Mesendoderm (in vitro differentiated cells): ENCODE data around the gene NLRP7. TPM values are rescaled to one million over a fixed set of nuclear protein-coding genes. Genes with fewer than 3 reads are reported as not detected.
"Not testable (repeated sequence)": the region's sequence is repeated elsewhere in the genome, so short reads cannot be mapped to it uniquely, and the experiment has no call there.

Experiments used
- DNase-seq: peaks from one replicate; pipeline ENCODE4 v3.0.0; 2013
- H2AK5ac ChIP-seq: 2 replicates; pipeline ENCODE4 v1.6.1; 2013; ENCODE audit warnings: low read length, inconsistent platforms
- H2BK120ac ChIP-seq: 2 replicates; pipeline ENCODE4 v1.6.1; 2013; ENCODE audit warnings: low read depth, mild to moderate bottlenecking, low read length, moderate library complexity, mixed read lengths
- H2BK15ac ChIP-seq: replicated peaks from 2 replicates; pipeline ENCODE4 v1.6.1; 2013; ENCODE audit warnings: low read depth, mild to moderate bottlenecking, moderate library complexity
- H2BK5ac ChIP-seq: 2 replicates; pipeline ENCODE4 v1.6.1; 2013; ENCODE audit warnings: low read length, inconsistent platforms
- H3K18ac ChIP-seq: 2 replicates; pipeline ENCODE4 v1.6.1; 2013; ENCODE audit warnings: mild to moderate bottlenecking, low read length, mixed read lengths
- H3K23ac ChIP-seq: one replicate; pipeline ENCODE4 v1.6.1; 2013; ENCODE audit warnings: low read length
- H3K27ac ChIP-seq: 2 replicates; pipeline ENCODE4 v1.5.1; 2013; ENCODE audit warnings: low read depth, mild to moderate bottlenecking, inconsistent platforms, low read length, moderate library complexity
- H3K27me3 ChIP-seq: 2 replicates; pipeline ENCODE4 v1.6.1; 2013; ENCODE audit warnings: low read length, control low read depth, mild to moderate bottlenecking, inconsistent platforms; ENCODE audit not compliant: insufficient read depth, poor library complexity
- H3K36me3 ChIP-seq: 2 replicates; pipeline ENCODE4 v1.6.1; 2013; ENCODE audit warnings: low read length, inconsistent platforms; ENCODE audit not compliant: control insufficient read depth, insufficient read depth
- H3K4ac ChIP-seq: one replicate; pipeline ENCODE4 v1.6.1; 2013; ENCODE audit warnings: low read depth, mild to moderate bottlenecking, low read length, moderate library complexity
- H3K4me1 ChIP-seq: 2 replicates; pipeline ENCODE4 v1.6.1; 2013; ENCODE audit warnings: low read depth, low read length, inconsistent platforms; ENCODE audit not compliant: control insufficient read depth
- H3K4me2 ChIP-seq: 2 replicates; pipeline ENCODE4 v1.6.1; 2013; ENCODE audit warnings: low read length
- H3K4me3 ChIP-seq: 2 replicates; pipeline ENCODE4 v1.5.1; 2013; ENCODE audit warnings: mild to moderate bottlenecking, low read length
- H3K56ac ChIP-seq: one replicate; pipeline ENCODE4 v1.6.1; 2013; ENCODE audit warnings: low read length
- H3K79me1 ChIP-seq: 2 replicates; pipeline ENCODE4 v1.6.1; 2013; ENCODE audit warnings: low read length, inconsistent platforms
- H3K79me2 ChIP-seq: 2 replicates; pipeline ENCODE4 v1.6.1; 2013; ENCODE audit warnings: mild to moderate bottlenecking, low read length; ENCODE audit not compliant: control insufficient read depth, insufficient read depth
- H3K9ac ChIP-seq: 2 replicates; pipeline ENCODE4 v1.6.1; 2013; ENCODE audit warnings: low read length, inconsistent platforms
- H4K5ac ChIP-seq: one replicate; pipeline ENCODE4 v1.6.1; 2013; ENCODE audit warnings: low read length
- H4K8ac ChIP-seq: one replicate; pipeline ENCODE4 v1.6.1; 2013; ENCODE audit warnings: low read depth, mild to moderate bottlenecking, control low read depth, low read length, moderate library complexity
- WGBS: extraction: QIAGEN DNeasy Blood & Tissue Kit; methylation state at CpG from one replicate; pipeline ENCODE4 v1.1.7; 2013; ENCODE audit warnings: low lambda C conversion rate, missing lambda C conversion rate; ENCODE audit not compliant: insufficient coverage; ENCODE audit errors: extremely low coverage; 5-methylcytosine and 5-hydroxymethylcytosine counted together
- polyA plus RNA-seq, 2 experiments: library from polyadenylated mRNA; stranded (reverse); fragments of 200-250 nt; gene quantifications; one replicate each; pipeline ENCODE4 v1.2.3, GENCODE V29; 2013

The NLRP7 gene
- polyA plus RNA-seq (2013, experiment 1 of 2) = 0.58 TPM
- polyA plus RNA-seq (2013, experiment 2 of 2) = 0.62 TPM

GRCh38 chr19:54947381-54947780 is at the start of gene NLRP7:
TSS of gene NLRP7 (minus strand) at chr19:54947530.
- no peaks in the 10 kb centered on the region for H3K36me3 ChIP-seq
- no peak within 1 kb of the TSS for H3K4ac ChIP-seq
- no peak within 1 kb of the TSS for H3K27ac ChIP-seq
- H3K27me3 ChIP-seq = no peaks in the 10 kb centered on the region
- H2AK5ac ChIP-seq = no peak within 1 kb of the TSS
- no peak within 1 kb of the TSS for H3K4me3 ChIP-seq
- H3K56ac ChIP-seq = no peak within 1 kb of the TSS
- H3K4me2 ChIP-seq = no peak within 1 kb of the TSS
- no peak within 1 kb of the TSS for H2BK120ac ChIP-seq
- DNase-seq = no peak
- H4K8ac ChIP-seq = no peak within 1 kb of the TSS
- H3K79me2 ChIP-seq = no peaks in the 10 kb centered on the region
- no peak within 1 kb of the TSS for H3K23ac ChIP-seq
- H3K9ac ChIP-seq = no peak within 1 kb of the TSS
- no CpG with 5 or more reads among the region's 8 CpGs for whole genome bisulfite sequencing
- H3K79me1 ChIP-seq = no peaks in the 10 kb centered on the region
- H2BK15ac ChIP-seq = no peak within 1 kb of the TSS
- H3K18ac ChIP-seq = no peak within 1 kb of the TSS
- H2BK5ac ChIP-seq = no peak within 1 kb of the TSS
- peaks cover 2% of the 10 kb centered on the region for H3K4me1 ChIP-seq
- no peak within 1 kb of the TSS for H4K5ac ChIP-seq

DNA sequence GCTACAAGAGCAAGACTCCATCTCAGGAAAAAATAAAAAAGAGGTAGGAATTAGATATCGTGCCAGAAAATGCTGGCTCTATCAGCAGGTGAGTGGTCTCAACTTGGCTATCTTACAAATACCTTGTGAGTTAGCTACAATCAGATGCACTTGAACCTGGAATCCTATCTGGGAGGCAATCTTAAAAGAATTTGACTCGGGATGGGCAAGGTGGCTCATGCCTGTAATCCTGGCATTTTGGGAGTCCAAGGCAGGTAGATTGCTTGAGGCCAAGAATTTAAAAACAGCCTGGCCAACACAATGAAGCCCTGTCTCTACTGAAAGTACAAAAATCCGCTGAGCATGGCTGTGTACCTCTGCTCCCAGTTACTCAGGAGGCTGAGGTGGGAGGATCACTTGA is 48.2 kb upstream of the NLRP7 start:
- Histone ChIP-seq H3K4me3 (no peak overlapping the region), H3K4me1 (no peaks in the 10 kb centered on the region), H3K4me2 (no peak overlapping the region), H3K18ac (no peak overlapping the region), H4K8ac (no peak overlapping the region), H3K79me2 (no peaks in the 10 kb centered on the region), H2BK5ac (no peak overlapping the region), H3K4ac (no peak overlapping the region), H2BK15ac (no peak overlapping the region), H2AK5ac (no peak overlapping the region), H4K5ac (no peak overlapping the region), H3K36me3 (no peaks in the 10 kb centered on the region), H2BK120ac (no peak overlapping the region), H3K56ac (no peak overlapping the region), H3K79me1 (no peaks in the 10 kb centered on the region), H3K23ac (no peak overlapping the region), H3K27me3 (no peaks in the 10 kb centered on the region), H3K9ac (no peak overlapping the region), H3K27ac (no peak overlapping the region)
- DNase-seq = no peak
- WGBS = no CpG with 5 or more reads among the region's 3 CpGs

DNA sequence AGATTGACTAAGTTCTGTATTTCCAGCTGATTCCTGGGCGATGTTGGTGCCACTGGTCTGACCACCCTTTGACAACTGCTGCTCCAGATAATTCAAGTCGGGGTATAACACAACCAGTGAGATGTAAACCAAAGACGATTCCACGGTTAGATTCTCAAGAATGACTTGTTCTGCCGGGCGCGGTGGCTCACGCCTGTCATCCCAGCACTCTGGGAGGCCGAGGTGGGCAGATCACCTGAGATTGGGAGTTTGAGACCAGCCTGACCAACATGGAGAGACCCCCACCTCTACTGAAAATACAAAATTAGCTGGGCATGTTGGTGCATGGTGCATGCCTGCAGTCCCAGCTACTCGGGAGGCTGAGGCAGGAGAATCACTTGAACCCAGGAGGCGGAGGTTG is 42.2 kb upstream of the NLRP7 start:
- H4K5ac ChIP-seq, H3K36me3 ChIP-seq, H2AK5ac ChIP-seq: not testable (repeated sequence)

GRCh38 chr19:54982562-54982961 is 35.2 kb upstream of the NLRP7 start:
- H2BK5ac ChIP-seq, H3K4me3 ChIP-seq, H3K4ac ChIP-seq, DNase-seq, H2BK15ac ChIP-seq, H3K56ac ChIP-seq, H3K4me1 ChIP-seq, H3K9ac ChIP-seq, H3K27ac ChIP-seq, H4K5ac ChIP-seq, H3K4me2 ChIP-seq, H2BK120ac ChIP-seq, H3K18ac ChIP-seq, H3K27me3 ChIP-seq, H3K36me3 ChIP-seq, H3K79me2 ChIP-seq, H4K8ac ChIP-seq, H3K79me1 ChIP-seq, H3K23ac ChIP-seq, H2AK5ac ChIP-seq: not testable (repeated sequence)
- no CpG with 5 or more reads among the region's 23 CpGs for WGBS

More for the DNA sequence above, 42.2 kb upstream of the NLRP7 start:
- not testable (repeated sequence) for H3K79me2 ChIP-seq, H3K18ac ChIP-seq, H3K4me3 ChIP-seq, H3K4me1 ChIP-seq, H2BK5ac ChIP-seq, H3K27ac ChIP-seq, H3K23ac ChIP-seq, H3K4me2 ChIP-seq, H3K27me3 ChIP-seq, H2BK120ac ChIP-seq, H2BK15ac ChIP-seq, DNase-seq, H3K79me1 ChIP-seq, H3K56ac ChIP-seq, H4K8ac ChIP-seq, H3K4ac ChIP-seq, H3K9ac ChIP-seq
- no CpG with 5 or more reads among the region's 11 CpGs for WGBS

DNA sequence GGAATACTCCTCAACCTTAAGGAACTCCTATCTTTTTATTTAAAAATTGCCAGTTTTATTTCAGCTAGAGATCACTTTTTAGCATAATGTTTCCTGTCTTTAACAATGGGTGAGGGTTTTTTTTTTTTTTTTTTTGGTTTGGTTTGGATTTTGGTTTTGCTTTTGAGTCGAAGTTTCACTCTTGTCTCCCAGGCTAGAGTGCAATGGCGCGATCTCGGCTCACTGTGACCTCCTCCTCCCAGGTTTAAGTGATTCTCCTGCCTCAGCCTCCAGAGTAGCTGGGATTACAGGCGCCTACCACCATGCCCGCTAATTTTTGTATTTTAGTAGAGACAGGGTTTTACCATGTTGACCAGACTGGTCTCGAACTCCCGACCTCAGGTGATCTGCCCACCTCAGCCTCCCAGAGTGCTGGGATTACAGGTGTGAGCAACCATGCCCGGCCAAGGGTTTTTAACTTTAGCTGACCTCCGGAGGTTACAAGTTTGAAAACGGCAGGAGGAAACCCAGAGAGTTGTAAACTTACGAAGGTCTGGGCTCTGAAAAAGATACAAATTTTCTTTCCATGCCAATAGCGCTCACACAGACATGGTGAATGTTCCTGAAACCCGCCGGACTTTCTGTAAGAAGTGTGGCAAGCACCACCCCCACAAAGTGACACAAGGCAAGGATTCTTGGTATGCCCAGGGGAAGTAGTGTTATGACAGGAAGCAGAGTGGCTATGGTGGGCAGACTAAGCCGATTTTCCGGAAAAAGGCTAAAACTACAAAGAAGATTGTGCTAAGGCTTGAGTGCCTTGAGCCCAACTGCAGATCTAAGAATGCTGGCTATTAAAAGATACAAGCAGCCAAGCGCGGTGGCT is 26.1 kb upstream of the NLRP7 start:
- H2BK15ac ChIP-seq, H3K4me3 ChIP-seq, DNase-seq, H3K27me3 ChIP-seq, H3K4me1 ChIP-seq, H4K8ac ChIP-seq, H2AK5ac ChIP-seq, H3K18ac ChIP-seq, H3K79me1 ChIP-seq, H3K56ac ChIP-seq, H2BK5ac ChIP-seq, H3K9ac ChIP-seq, H3K4me2 ChIP-seq, H3K79me2 ChIP-seq, H3K23ac ChIP-seq, H4K5ac ChIP-seq, H3K27ac ChIP-seq, H3K4ac ChIP-seq, H2BK120ac ChIP-seq, H3K36me3 ChIP-seq: not testable (repeated sequence)
- no CpG with 5 or more reads among the region's 19 CpGs for WGBS

GRCh38 chr19:54971446-54971845 is 24.1 kb upstream of the NLRP7 start:
- not testable (repeated sequence) for H3K4me1 ChIP-seq, H3K4me2 ChIP-seq, H3K4me3 ChIP-seq, H3K79me2 ChIP-seq, H3K18ac ChIP-seq, H2AK5ac ChIP-seq, H2BK5ac ChIP-seq, DNase-seq, H3K9ac ChIP-seq, H4K8ac ChIP-seq, H3K79me1 ChIP-seq, H3K27ac ChIP-seq, H3K27me3 ChIP-seq, H2BK120ac ChIP-seq, H4K5ac ChIP-seq, H2BK15ac ChIP-seq, H3K36me3 ChIP-seq, H3K56ac ChIP-seq, H3K4ac ChIP-seq, H3K23ac ChIP-seq
- no CpG with 5 or more reads among the region's 5 CpGs for WGBS
